Cardiac fibroblast (primary cell): ENCODE data around the gene NONO.
"Not testable (repeated sequence)": the region's sequence is repeated elsewhere in the genome, so short reads cannot be mapped to it uniquely, and the experiment has no call there.

Experiments used
- DNase-seq, 2 donors: peaks; one replicate each; pipeline versions ENCODE4 v3.0.0 to v3.0.0-alpha.2; 2010; ENCODE audit warnings: low read depth in 2 of 2
- H3K4me3 ChIP-seq, 2 donors: replicated peaks in 1 of 2; 1 replicate in 1 of 2; 2 replicates in 1 of 2; pipeline ENCODE4 v1.5.1; 2011; ENCODE audit warnings: low read depth in 2 of 2, low read length in 2 of 2, mild to moderate bottlenecking in 2 of 2, moderate library complexity in 1 of 2
- TF ChIP-seq, protein P1 (sequence below): IDR thresholded peaks from one replicate; pipeline ENCODE4 v1.5.1; 2011; ENCODE audit warnings: low read depth, mild to moderate bottlenecking, low read length, inconsistent platforms

NONO gene

DNA sequence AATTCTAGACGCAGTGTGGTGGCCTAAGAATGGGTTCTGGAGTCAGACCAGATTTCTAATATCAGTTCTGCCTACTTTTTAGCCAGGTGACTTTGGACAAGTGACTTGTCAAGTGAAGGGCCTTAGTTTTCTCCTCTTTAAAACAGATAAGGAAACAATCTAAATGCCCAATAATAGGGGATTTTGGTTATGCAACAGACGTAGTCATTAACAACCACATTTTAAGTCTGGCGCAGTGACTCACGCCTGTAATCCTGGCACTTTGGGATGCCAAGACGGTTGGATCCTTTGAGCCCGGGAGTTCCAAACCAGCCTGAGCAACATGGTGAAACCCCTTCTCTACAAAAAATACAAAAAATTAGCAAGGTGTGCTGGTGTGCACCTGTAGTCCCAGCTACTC lies 27.4 kb upstream of the NONO start:
- TF ChIP-seq, protein P1, sequence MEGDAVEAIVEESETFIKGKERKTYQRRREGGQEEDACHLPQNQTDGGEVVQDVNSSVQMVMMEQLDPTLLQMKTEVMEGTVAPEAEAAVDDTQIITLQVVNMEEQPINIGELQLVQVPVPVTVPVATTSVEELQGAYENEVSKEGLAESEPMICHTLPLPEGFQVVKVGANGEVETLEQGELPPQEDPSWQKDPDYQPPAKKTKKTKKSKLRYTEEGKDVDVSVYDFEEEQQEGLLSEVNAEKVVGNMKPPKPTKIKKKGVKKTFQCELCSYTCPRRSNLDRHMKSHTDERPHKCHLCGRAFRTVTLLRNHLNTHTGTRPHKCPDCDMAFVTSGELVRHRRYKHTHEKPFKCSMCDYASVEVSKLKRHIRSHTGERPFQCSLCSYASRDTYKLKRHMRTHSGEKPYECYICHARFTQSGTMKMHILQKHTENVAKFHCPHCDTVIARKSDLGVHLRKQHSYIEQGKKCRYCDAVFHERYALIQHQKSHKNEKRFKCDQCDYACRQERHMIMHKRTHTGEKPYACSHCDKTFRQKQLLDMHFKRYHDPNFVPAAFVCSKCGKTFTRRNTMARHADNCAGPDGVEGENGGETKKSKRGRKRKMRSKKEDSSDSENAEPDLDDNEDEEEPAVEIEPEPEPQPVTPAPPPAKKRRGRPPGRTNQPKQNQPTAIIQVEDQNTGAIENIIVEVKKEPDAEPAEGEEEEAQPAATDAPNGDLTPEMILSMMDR = no peak
- peak; percentile 4 to 6 for DNase-seq
- H3K4me3 ChIP-seq = no peak overlapping the region

DNA sequence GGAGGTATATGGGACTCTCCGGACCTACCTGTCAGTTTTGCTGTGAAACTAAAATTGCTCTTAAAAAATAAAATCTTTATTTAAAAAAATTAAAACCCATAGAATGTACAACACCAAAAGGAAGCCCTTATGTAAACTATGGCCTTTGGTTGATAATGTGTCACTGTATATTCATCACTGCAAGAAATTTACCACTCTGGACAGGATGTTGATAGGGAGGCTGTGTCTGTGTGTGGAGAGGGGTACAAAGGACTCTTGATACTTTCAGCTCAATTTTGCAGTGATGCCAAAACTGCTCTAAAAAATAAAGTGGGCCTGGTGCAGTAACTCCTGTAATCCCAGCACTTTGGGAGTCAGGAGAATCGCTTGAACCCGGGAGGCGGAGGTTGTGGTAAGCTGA lies 26.6 kb upstream of the NONO start:
- TF ChIP-seq, protein P1 = no peak
- DNase-seq = no peak
- H3K4me3 ChIP-seq = no peak overlapping the region

DNA sequence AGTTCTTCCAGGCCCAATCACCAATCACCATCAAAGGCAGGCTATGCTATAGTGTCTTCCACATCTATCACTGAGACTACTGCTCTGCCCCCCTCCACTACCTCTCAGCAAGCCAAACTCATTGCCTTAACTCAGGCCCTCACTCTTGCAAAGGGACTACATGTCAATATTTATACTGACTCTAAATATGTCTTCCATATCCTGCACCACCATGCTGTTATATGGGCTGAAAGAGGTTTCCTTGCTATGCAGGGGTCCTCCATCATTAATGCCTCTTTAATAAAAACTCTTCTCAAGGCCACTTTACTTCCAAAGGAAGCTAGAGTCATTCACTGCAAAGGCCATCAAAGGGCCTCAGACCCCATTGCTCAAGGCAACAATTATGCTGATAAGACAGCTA lies 14.8 kb upstream of the NONO start:
- DNase-seq, H3K4me3 ChIP-seq: not testable (repeated sequence)

- TF ChIP-seq, protein P1 = no peak
- no peak overlapping the region for H3K4me3 ChIP-seq
- no peak for DNase-seq
Observed at GRCh38 chrX:71269801-71270395, 13.5 kb upstream of the NONO start.

DNA sequence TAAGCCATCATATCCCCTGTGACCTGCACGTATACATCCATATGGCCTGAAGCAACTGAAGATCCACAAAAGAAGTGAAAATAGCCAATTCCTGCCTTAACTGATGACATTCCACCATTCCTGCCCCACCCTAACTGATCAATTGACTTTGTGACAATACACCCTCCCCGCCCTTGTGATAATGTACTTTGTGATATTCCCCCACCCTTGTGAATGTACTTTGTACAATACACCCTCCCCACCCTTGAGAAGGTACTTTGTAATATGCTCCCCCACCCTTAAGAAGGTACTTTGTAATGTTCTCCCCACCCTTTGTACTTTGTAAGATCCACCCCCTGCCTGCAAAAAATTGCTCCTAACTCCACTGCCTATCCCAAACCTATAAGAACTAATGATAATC lies 11.1 kb upstream of the NONO start:
- DNase-seq, H3K4me3 ChIP-seq: not testable (repeated sequence)

- DNase-seq, H3K4me3 ChIP-seq: not testable (repeated sequence)
Observed at GRCh38 chrX:71281300-71281699, 2.1 kb upstream of the NONO start.

GRCh38 chrX:71282514-71283402 lies 677 bp upstream of the NONO start:
- peak; percentile 51 to 68 for DNase-seq
- TF ChIP-seq, protein P1 = no peak
- H3K4me3 ChIP-seq = peak overlapping the region; percentile 32 to 51

GRCh38 chrX:71285929-71286328 lies 2.5 kb downstream of the NONO start:
- DNase-seq = no peak
- TF ChIP-seq, protein P1 = no peak
- peak overlapping the region in 1 of 2 donors; percentile 72 for H3K4me3 ChIP-seq
